Fibroblast of lung (primary cell): ENCODE measurements around the gene RXRA. TPM values are rescaled to one million over a fixed set of nuclear protein-coding genes. Genes with fewer than 3 reads are reported as not detected.

Source experiments
- DNase-seq, 2 donors: peaks; one replicate each; pipeline versions ENCODE4 v3.0.0 to v3.0.0-alpha.2; 2010; ENCODE audit warnings: low read depth in 2 of 2
- H2AFZ ChIP-seq: 2 replicates; pipeline ENCODE4 v1.5.1; 2012; ENCODE audit warnings: low read length, control low read depth, inconsistent platforms
- H3K27ac ChIP-seq: 2 replicates; pipeline ENCODE4 v1.5.1; 2011; ENCODE audit warnings: low read length, control low read depth; ENCODE audit not compliant: insufficient read depth
- H3K27me3 ChIP-seq: 2 replicates; pipeline ENCODE4 v1.5.1; 2011; ENCODE audit warnings: mild to moderate bottlenecking, low read length; ENCODE audit not compliant: control insufficient read depth, insufficient read depth
- H3K36me3 ChIP-seq: 2 replicates; pipeline ENCODE4 v1.5.1; 2011; ENCODE audit warnings: low read length; ENCODE audit not compliant: control insufficient read depth, insufficient read depth
- H3K4me1 ChIP-seq: 2 replicates; pipeline ENCODE4 v1.5.1; 2011; ENCODE audit warnings: low read length; ENCODE audit not compliant: control insufficient read depth, insufficient read depth; ENCODE audit errors: extremely low read depth
- H3K4me2 ChIP-seq: 2 replicates; pipeline ENCODE4 v1.5.1; 2011; ENCODE audit warnings: low read length, control low read depth; ENCODE audit not compliant: insufficient read depth; ENCODE audit errors: extremely low read depth
- H3K4me3 ChIP-seq, 4 experiments: fragments of 200-600 bp in 1 of 4; sonication (generic) in 1 of 4; replicated peaks in 1 of 4; 2 replicates each; pipeline ENCODE4 v1.5.1; 2011 to 2016; ENCODE audit warnings: low read length in 4 of 4, low read depth in 3 of 4, mild to moderate bottlenecking in 3 of 4, control low read depth in 2 of 4, inconsistent platforms in 1 of 4, mixed read lengths in 1 of 4; ENCODE audit not compliant: insufficient read depth in 1 of 4; ENCODE audit errors: control extremely low read depth in 1 of 4
- H3K79me2 ChIP-seq: 2 replicates; pipeline ENCODE4 v1.5.1; 2012; ENCODE audit warnings: mild to moderate bottlenecking, low read length, inconsistent platforms; ENCODE audit not compliant: control insufficient read depth, insufficient read depth
- H3K9ac ChIP-seq: 2 replicates; pipeline ENCODE4 v1.5.1; 2011; ENCODE audit warnings: mild to moderate bottlenecking, low read length, control low read depth; ENCODE audit not compliant: insufficient read depth
- H3K9me3 ChIP-seq: 2 replicates; pipeline ENCODE4 v1.5.1; 2012; ENCODE audit warnings: low read depth, low read length; ENCODE audit not compliant: control insufficient read depth, insufficient read depth
- H4K20me1 ChIP-seq: 2 replicates; pipeline ENCODE4 v1.5.1; 2011; ENCODE audit warnings: low read length; ENCODE audit not compliant: control insufficient read depth, insufficient read depth; ENCODE audit errors: extremely low read depth
- CTCF ChIP-seq, 2 donors: IDR thresholded peaks in 1 of 2; conservative IDR thresholded peaks in 1 of 2; 1 replicate in 1 of 2; 2 replicates in 1 of 2; pipeline ENCODE4 v1.5.1; 2011 to 2012; ENCODE audit warnings: low read length in 2 of 2, control low read depth in 1 of 2, inconsistent platforms in 1 of 2, low read depth in 1 of 2, mild to moderate bottlenecking in 1 of 2
- EZH2 ChIP-seq: IDR thresholded peaks from 2 replicates; pipeline ENCODE4 v1.5.1; 2012; ENCODE audit warnings: low read length, control low read depth, mild to moderate bottlenecking; ENCODE audit errors: missing control alignments
- polyA plus RNA-seq, 2 donors: library from polyadenylated mRNA; depleted of rRNA in 1 of 2; stranded (reverse) in 1 of 2; unstranded in 1 of 2; fragments of >200 nt; gene quantifications; 2 replicates each; pipeline ENCODE4 v1.2.1, GENCODE V29; 2011 to 2012; ENCODE audit warnings: missing spikeins in 1 of 2
- total RNA-seq: library from RNA; depleted of rRNA; stranded (reverse); fragments of >200 nt; gene quantifications from 2 replicates; pipeline ENCODE4 v1.2.1, GENCODE V29; 2014

Gene RXRA
- total and polyA plus RNA-seq, 2 donors (not counting 1 experiment from before 2014, with no cell fraction given), result 13.3 to 14.9 TPM

GRCh38 chr9:134426436-134426835, 100.2 kb downstream of the RXRA start:
- Histone ChIP-seq H3K36me3 (peaks cover 6% of the 10 kb centered on the region), H3K9me3 (no peaks in the 10 kb centered on the region), H3K9ac (no peak overlapping the region), H3K27ac (no peak overlapping the region), H3K27me3 (no peaks in the 10 kb centered on the region), H3K4me3 (no peak overlapping the region), H3K4me1 (no peaks in the 10 kb centered on the region), H3K4me2 (no peak overlapping the region), H2AFZ (no peak overlapping the region), H3K79me2 (no peaks in the 10 kb centered on the region), H4K20me1 (no peaks in the 10 kb centered on the region)
- no peak for TF ChIP-seq CTCF (conservative IDR thresholded peaks at IDR 0.05 in 1 of 2, IDR thresholded peaks at IDR 0.05 in 1 of 2; ENCODE audit: low read depth in 1 of 2, low read length in 2 of 2)
- no peak for TF ChIP-seq EZH2
- DNase-seq, result no peak

- H3K4me3 ChIP-seq, result no peak overlapping the region
- H3K9me3 ChIP-seq, result no peaks in the 10 kb centered on the region
- no peaks in the 10 kb centered on the region for H4K20me1 ChIP-seq
- peaks cover 6% of the 10 kb centered on the region for H3K36me3 ChIP-seq
- no peak overlapping the region for H3K9ac ChIP-seq
- DNase-seq, result no peak
- no peak for TF ChIP-seq CTCF (conservative IDR thresholded peaks at IDR 0.05 in 1 of 2, IDR thresholded peaks at IDR 0.05 in 1 of 2; ENCODE audit: low read depth in 1 of 2, low read length in 2 of 2)
- no peak for TF ChIP-seq EZH2
- no peaks in the 10 kb centered on the region for H3K79me2 ChIP-seq
- H2AFZ ChIP-seq, result no peak overlapping the region
- H3K27me3 ChIP-seq, result no peaks in the 10 kb centered on the region
- H3K4me1 ChIP-seq, result no peaks in the 10 kb centered on the region
- no peak overlapping the region for H3K27ac ChIP-seq
- H3K4me2 ChIP-seq, result no peak overlapping the region
Measured at GRCh38 chr9:134427153-134427782, 101.0 kb downstream of the RXRA start.

GRCh38 chr9:134428559-134428958, 102.3 kb downstream of the RXRA start:
- no peak for DNase-seq
- Histone ChIP-seq H3K4me2 (no peak overlapping the region), H3K27me3 (no peaks in the 10 kb centered on the region), H3K36me3 (peaks cover 3% of the 10 kb centered on the region), H3K9ac (no peak overlapping the region), H4K20me1 (no peaks in the 10 kb centered on the region), H3K4me3 (no peak overlapping the region), H3K4me1 (peaks cover 2% of the 10 kb centered on the region), H3K9me3 (no peaks in the 10 kb centered on the region), H3K79me2 (no peaks in the 10 kb centered on the region), H3K27ac (no peak overlapping the region), H2AFZ (no peak overlapping the region)
- no peak for TF ChIP-seq CTCF (conservative IDR thresholded peaks at IDR 0.05 in 1 of 2, IDR thresholded peaks at IDR 0.05 in 1 of 2; ENCODE audit: low read depth in 1 of 2, low read length in 2 of 2)
